A549 (cell line): ENCODE results near the gene LAMTOR4. TPM values are rescaled to one million over a fixed set of nuclear protein-coding genes. Genes with fewer than 3 reads are reported as not detected.

Source experiments
- ATAC-seq, 2 experiments: fragments of 200-7000 bp in 1 of 2; fragments of >200 bp in 1 of 2; cut with Nextera tagmentation in 1 of 2; cut with Tn5 transposase in 1 of 2; 3 replicates each; pipeline versions ENCODE4 v1.8.0 to v1.9.1; 2018 to 2020; ENCODE audit warnings: mild to moderate bottlenecking in 1 of 2, moderate library complexity in 1 of 2
- CTCF ChIA-PET: fragments of 300-600 bp; sonication (Branson Sonifier 250); formaldehyde crosslinking; extraction: SDS; loops from one replicate; lab custom pipeline; 2021; ENCODE audit warnings: antibody characterized with exemption, inconsistent platforms; lab: Yijun Ruan, JAX
- POLR2A ChIA-PET: fragments of 350-600 bp; formaldehyde crosslinking; extraction: SDS; loops from one replicate; lab custom pipeline; 2021; ENCODE audit warnings: antibody characterized with exemption, inconsistent platforms; lab: Yijun Ruan, JAX
- DNase-seq, 2 experiments: peaks; one replicate each; pipeline versions ENCODE4 v3.0.0 to v3.0.0-alpha.2; 2011 to 2016; ENCODE audit warnings: low read depth in 1 of 2, low spot score in 1 of 2
- FAIRE-seq: peaks from 2 replicates; lab custom pipeline; 2011; peaks lifted over from hg19 to GRCh38; lab: Jason Lieb, UNC
- H3K27ac ChIP-seq, 2 experiments: fragments of >200 bp; sonication (Bioruptor Twin); formaldehyde crosslinking; 3 replicates each; pipeline ENCODE4 v1.5.1; 2016 to 2017
- H3K4me1 ChIP-seq: fragments of >200 bp; sonication (Bioruptor Twin); formaldehyde crosslinking; 3 replicates; pipeline ENCODE4 v1.6.1; 2016
- H3K4me2 ChIP-seq: fragments of >200 bp; sonication (Bioruptor Twin); formaldehyde crosslinking; 3 replicates; pipeline ENCODE4 v1.6.1; 2016
- H3K4me3 ChIP-seq: fragments of >200 bp; sonication (Bioruptor Twin); formaldehyde crosslinking; 3 replicates; pipeline ENCODE4 v1.5.1; 2016
- H3K9me3 ChIP-seq: fragments of >200 bp; sonication (Bioruptor Twin); formaldehyde crosslinking; 3 replicates; pipeline ENCODE4 v1.6.1; 2016
- CHD4 ChIP-seq: fragments of 200-600 bp; sonication (generic); IDR thresholded peaks from 2 replicates; pipeline ENCODE4 v1.6.1; 2016; ENCODE audit warnings: antibody characterized with exemption, mild to moderate bottlenecking, borderline replicate concordance
- EHMT2 ChIP-seq: fragments of 200-600 bp; sonication (generic); IDR thresholded peaks from 2 replicates; pipeline ENCODE4 v1.6.1; 2016; ENCODE audit warnings: antibody characterized with exemption, low read depth, mild to moderate bottlenecking, moderate library complexity
- EP300 ChIP-seq, 2 experiments: fragments of >200 bp; sonication (Bioruptor Twin); formaldehyde crosslinking; IDR thresholded peaks; 2 replicates in 1 of 2; 3 replicates in 1 of 2; pipeline ENCODE4 v1.6.1; 2016 to 2017
- GATA3 ChIP-seq: IDR thresholded peaks from 2 replicates; pipeline ENCODE4 v1.6.1; 2012; ENCODE audit warnings: borderline replicate concordance
- MAFK ChIP-seq: fragments of 450-650 bp; IDR thresholded peaks from 2 replicates; pipeline ENCODE4 v1.6.1; 2014; ENCODE audit not compliant: partially characterized antibody
- MYC ChIP-seq: IDR thresholded peaks from 2 replicates; pipeline ENCODE4 v1.6.1; 2012; ENCODE audit warnings: mild to moderate bottlenecking, inconsistent platforms, low read length, improper control_type of control experiment, borderline replicate concordance
- NFE2L2 ChIP-seq: fragments of 150-350 bp; conservative IDR thresholded peaks from 2 replicates; pipeline ENCODE4 v1.6.1; 2014; ENCODE audit warnings: low read length
- RCOR1 ChIP-seq: fragments of 150-350 bp; IDR thresholded peaks from 2 replicates; pipeline ENCODE4 v1.6.1; 2014; ENCODE audit warnings: antibody characterized with exemption, low read length, low read depth
- SMC3 ChIP-seq: fragments of >200 bp; sonication (Bioruptor Twin); formaldehyde crosslinking; IDR thresholded peaks from 3 replicates; pipeline ENCODE4 v1.6.1; 2018; ENCODE audit warnings: inconsistent platforms
- TP53 ChIP-seq: fragments of 250-450 bp; sonication (Bioruptor Pico); IDR thresholded peaks from 2 replicates; pipeline ENCODE4 v1.5.0; 2021; ENCODE audit warnings: mild to moderate bottlenecking, moderate library complexity
- WGBS: methylation state at CpG from one replicate; pipeline ENCODE4 v1.1.6; 2017; ENCODE audit errors: missing lambda C conversion rate; 5-methylcytosine and 5-hydroxymethylcytosine counted together
- polyA plus RNA-seq, 4 experiments: library from polyadenylated mRNA; depleted of rRNA in 3 of 4; stranded (reverse); fragments of >200 nt; fragmentation: RNase III in 1 of 4; extraction: RNeasy Plus Mini Kit Qiagen cat#74134 plus additional on column Dnase treatment in 1 of 4; gene quantifications; 2 replicates in 3 of 4; 3 replicates in 1 of 4; pipeline ENCODE4 v1.2.3, GENCODE V29; 2011 to 2017
- TF ChIP-seq, protein P1 (sequence below): fragments of 150-350 bp; IDR thresholded peaks from 2 replicates; pipeline ENCODE4 v1.6.1; 2014; ENCODE audit warnings: low read depth, mild to moderate bottlenecking, low read length
- TF ChIP-seq, protein P2 (sequence below): fragments of 250-450 bp; sonication (Bioruptor Pico); IDR thresholded peaks from 2 replicates; pipeline ENCODE4 v1.5.0; 2020; ENCODE audit warnings: low read depth, mild to moderate bottlenecking, moderate library complexity
- TF ChIP-seq, protein P3 (sequence below): fragments of 200-600 bp; sonication (generic); IDR thresholded peaks from 2 replicates; pipeline ENCODE4 v1.6.1; 2016; ENCODE audit warnings: antibody characterized with exemption, mild to moderate bottlenecking, moderate library complexity
- TF ChIP-seq, protein P4 (sequence below): fragments of >200 bp; sonication (Bioruptor Twin); formaldehyde crosslinking; IDR thresholded peaks from 3 replicates; pipeline ENCODE4 v1.6.1; 2016
- TF ChIP-seq, protein P5 (sequence below): IDR thresholded peaks from 2 replicates; pipeline ENCODE4 v1.6.1; 2012
- TF ChIP-seq, protein P6 (sequence below): fragments of >200 bp; sonication (Bioruptor Twin); formaldehyde crosslinking; IDR thresholded peaks from 2 replicates; pipeline ENCODE4 v1.6.1; 2016

The LAMTOR4 gene
- polyA plus RNA-seq, 2 of the 4 experiments (the other 2 are of a cell fraction) = 123 to 177 TPM

DNA sequence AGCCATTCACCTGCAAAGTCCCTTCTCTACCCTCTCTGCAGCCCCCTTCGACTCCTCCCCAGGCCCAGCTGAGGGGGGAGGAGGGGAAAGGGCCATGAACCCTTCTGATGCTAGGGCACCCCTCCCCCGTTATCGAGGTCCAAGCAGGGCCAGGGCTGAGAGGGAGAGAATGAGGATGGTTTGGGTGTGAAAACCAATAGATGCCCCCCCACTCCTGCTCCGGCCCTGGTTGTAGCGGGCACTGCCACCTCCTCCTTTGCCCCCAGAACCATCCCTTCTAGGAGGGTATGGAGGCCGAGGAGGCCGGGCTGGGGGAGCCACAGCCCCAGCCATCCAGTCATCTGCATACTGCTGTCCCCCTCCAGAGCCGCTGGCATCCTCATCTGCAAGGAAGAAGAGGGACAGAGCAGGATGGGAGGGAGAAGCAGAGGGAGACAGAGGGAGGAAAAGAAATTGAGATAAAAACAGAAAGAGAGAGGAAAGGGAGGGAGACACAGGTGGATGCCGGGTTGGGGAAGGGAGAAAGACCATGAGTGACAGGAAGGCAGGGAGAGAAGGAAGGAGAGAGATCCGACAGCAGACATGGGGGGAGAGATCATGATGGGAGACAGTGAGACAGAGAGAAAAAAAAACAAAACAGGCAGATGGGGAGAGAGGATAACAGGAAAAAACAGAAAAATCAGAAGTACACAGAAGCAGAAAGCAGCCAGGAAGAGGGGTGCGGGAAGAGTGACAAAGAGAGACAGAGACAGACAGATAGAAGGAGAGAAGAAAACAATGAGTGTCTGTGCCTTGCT lies 21.6 kb downstream of the LAMTOR4 start:
- ChIA-PET CTCF (no interaction called here), POLR2A (no interaction called here)
- no peaks in the 10 kb centered on the region; the same call in 2 of the 3 replicates for H3K4me1 ChIP-seq
- no peaks in the 10 kb centered on the region for H3K9me3 ChIP-seq
- TF ChIP-seq MYC = no peak
- no peak for TF ChIP-seq MAFK
- TF ChIP-seq, protein P1, sequence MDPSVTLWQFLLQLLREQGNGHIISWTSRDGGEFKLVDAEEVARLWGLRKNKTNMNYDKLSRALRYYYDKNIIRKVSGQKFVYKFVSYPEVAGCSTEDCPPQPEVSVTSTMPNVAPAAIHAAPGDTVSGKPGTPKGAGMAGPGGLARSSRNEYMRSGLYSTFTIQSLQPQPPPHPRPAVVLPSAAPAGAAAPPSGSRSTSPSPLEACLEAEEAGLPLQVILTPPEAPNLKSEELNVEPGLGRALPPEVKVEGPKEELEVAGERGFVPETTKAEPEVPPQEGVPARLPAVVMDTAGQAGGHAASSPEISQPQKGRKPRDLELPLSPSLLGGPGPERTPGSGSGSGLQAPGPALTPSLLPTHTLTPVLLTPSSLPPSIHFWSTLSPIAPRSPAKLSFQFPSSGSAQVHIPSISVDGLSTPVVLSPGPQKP = no peak
- TF ChIP-seq, protein P2, sequence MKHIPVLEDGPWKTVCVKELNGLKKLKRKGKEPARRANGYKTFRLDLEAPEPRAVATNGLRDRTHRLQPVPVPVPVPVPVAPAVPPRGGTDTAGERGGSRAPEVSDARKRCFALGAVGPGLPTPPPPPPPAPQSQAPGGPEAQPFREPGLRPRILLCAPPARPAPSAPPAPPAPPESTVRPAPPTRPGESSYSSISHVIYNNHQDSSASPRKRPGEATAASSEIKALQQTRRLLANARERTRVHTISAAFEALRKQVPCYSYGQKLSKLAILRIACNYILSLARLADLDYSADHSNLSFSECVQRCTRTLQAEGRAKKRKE (CRISPR knock-in tag) = no peak
- no peak for TF ChIP-seq EHMT2
- TF ChIP-seq GATA3 = no peak
- TF ChIP-seq CHD4 = no peak
- H3K27ac ChIP-seq = no peak overlapping the region
- ATAC-seq = no peak
- WGBS = 82% methylated on average over 11 of the region's 11 CpGs
- H3K4me2 ChIP-seq = peak overlapping the region; percentile 87; the same call in 2 of the 3 replicates
- DNase-seq = no peak
- FAIRE-seq = no peak
- H3K4me3 ChIP-seq = no peak overlapping the region; the same call in 2 of the 3 replicates

DNA sequence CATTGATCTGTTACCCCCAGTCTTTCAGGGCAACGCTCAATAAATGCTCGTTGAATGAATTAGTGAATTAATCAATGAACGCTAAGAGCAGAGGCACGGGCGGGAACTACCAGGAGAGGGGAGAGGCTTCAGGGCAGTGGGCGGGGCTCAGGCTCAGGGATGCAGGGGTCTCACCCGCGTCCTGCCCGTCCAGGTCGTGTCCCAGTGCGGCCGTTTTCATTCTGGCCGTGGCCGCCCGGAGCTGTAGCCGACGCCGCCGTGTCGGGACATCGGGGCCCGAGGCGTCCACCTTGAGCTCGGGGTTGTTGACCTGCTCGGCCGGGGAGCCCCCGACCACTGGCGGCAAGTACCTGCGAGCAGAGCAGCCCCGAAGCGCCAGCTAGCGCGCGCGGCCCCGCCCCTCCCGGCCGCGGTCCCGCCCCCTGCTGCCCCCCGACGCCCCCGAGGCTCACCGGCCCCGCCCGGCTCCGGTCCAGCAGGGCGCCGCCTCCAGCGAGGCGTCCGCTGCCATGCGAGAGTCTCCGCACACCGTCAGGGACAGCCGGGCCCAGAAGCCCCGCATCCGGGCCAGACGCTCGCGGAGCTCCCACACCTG lies 22.5 kb downstream of the LAMTOR4 start:
- 9% methylated on average over 19 of the region's 61 CpGs for WGBS
- DNase-seq = no peak
- Histone ChIP-seq H3K4me2 (peak overlapping the region; percentile 87), H3K4me3 (peak overlapping the region; percentile 40), H3K27ac (peak overlapping the region in 1 of 2 experiments; percentile 68; a peak in 4 of 6 replicates), H3K4me1 (no peaks in the 10 kb centered on the region; the same call in 2 of the 3 replicates), H3K9me3 (no peaks in the 10 kb centered on the region)
- TF ChIP-seq, protein P3, sequence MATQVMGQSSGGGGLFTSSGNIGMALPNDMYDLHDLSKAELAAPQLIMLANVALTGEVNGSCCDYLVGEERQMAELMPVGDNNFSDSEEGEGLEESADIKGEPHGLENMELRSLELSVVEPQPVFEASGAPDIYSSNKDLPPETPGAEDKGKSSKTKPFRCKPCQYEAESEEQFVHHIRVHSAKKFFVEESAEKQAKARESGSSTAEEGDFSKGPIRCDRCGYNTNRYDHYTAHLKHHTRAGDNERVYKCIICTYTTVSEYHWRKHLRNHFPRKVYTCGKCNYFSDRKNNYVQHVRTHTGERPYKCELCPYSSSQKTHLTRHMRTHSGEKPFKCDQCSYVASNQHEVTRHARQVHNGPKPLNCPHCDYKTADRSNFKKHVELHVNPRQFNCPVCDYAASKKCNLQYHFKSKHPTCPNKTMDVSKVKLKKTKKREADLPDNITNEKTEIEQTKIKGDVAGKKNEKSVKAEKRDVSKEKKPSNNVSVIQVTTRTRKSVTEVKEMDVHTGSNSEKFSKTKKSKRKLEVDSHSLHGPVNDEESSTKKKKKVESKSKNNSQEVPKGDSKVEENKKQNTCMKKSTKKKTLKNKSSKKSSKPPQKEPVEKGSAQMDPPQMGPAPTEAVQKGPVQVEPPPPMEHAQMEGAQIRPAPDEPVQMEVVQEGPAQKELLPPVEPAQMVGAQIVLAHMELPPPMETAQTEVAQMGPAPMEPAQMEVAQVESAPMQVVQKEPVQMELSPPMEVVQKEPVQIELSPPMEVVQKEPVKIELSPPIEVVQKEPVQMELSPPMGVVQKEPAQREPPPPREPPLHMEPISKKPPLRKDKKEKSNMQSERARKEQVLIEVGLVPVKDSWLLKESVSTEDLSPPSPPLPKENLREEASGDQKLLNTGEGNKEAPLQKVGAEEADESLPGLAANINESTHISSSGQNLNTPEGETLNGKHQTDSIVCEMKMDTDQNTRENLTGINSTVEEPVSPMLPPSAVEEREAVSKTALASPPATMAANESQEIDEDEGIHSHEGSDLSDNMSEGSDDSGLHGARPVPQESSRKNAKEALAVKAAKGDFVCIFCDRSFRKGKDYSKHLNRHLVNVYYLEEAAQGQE = no peak
- TF ChIP-seq, protein P2 (CRISPR knock-in tag) = no peak
- TF ChIP-seq SMC3 (no peak), EP300 (IDR thresholded peaks at IDR 0.05) (no peak), NFE2L2 (no peak), TP53 (CRISPR knock-in tag) (no peak), RCOR1 (no peak)
- TF ChIP-seq, protein P4, sequence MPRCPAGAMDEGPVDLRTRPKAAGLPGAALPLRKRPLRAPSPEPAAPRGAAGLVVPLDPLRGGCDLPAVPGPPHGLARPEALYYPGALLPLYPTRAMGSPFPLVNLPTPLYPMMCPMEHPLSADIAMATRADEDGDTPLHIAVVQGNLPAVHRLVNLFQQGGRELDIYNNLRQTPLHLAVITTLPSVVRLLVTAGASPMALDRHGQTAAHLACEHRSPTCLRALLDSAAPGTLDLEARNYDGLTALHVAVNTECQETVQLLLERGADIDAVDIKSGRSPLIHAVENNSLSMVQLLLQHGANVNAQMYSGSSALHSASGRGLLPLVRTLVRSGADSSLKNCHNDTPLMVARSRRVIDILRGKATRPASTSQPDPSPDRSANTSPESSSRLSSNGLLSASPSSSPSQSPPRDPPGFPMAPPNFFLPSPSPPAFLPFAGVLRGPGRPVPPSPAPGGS = no peak
- TF ChIP-seq, protein P5, sequence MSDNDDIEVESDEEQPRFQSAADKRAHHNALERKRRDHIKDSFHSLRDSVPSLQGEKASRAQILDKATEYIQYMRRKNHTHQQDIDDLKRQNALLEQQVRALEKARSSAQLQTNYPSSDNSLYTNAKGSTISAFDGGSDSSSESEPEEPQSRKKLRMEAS = no peak
- TF ChIP-seq, protein P6, sequence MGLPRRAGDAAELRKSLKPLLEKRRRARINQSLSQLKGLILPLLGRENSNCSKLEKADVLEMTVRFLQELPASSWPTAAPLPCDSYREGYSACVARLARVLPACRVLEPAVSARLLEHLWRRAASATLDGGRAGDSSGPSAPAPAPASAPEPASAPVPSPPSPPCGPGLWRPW = no peak
- no peak for FAIRE-seq
- POLR2A ChIA-PET = no interaction called here
- ATAC-seq = peak; percentile 20 to 57; a peak in 4 of 6 replicates
- CTCF ChIA-PET = interaction anchor here (1.2 to 1.6 kb wide), 2 partner anchors 12 to 31 kb away, joined by 3 to 4 read pairs; partner anchors contain the start of gene TRAPPC14
